Left renal pelvis (tissue), 4 donors: ENCODE results near the gene STARD3NL. TPM values are rescaled to one million over a fixed set of nuclear protein-coding genes. Genes with fewer than 3 reads are reported as not detected.
"Not testable (repeated sequence)": the region's sequence is repeated elsewhere in the genome, so short reads cannot be mapped to it uniquely, and the experiment has no call there.

ENCODE experiments used
- DNase-seq, 4 donors: peaks; one replicate each; pipeline ENCODE4 v3.0.0-alpha.2; 2013; ENCODE audit warnings: low read depth in 4 of 4, low spot score in 3 of 4
- polyA plus RNA-seq, 4 donors: library from polyadenylated mRNA; unstranded; fragments of 120-200 nt; gene quantifications; one replicate each; pipeline ENCODE4 v1.2.1, GENCODE V29; 2013; ENCODE audit not compliant: insufficient read length in 4 of 4

Gene STARD3NL
- polyA plus RNA-seq, 4 donors: 43.0 to 79.2 (median 64.8) TPM

- DNase-seq: no peak
Observed at GRCh38 chr7:38217672-38218071, 39.6 kb downstream of the STARD3NL start.

- no peak for DNase-seq
Observed at GRCh38 chr7:38220452-38220851, 42.4 kb downstream of the STARD3NL start.

- DNase-seq: peak; percentile 22 to 42 (median 34)
Observed at GRCh38 chr7:38222481-38223096, 44.5 kb downstream of the STARD3NL start.

GRCh38 chr7:38223306-38223705 is 45.3 kb downstream of the STARD3NL start:
- no peak for DNase-seq

- no peak for DNase-seq
Observed at GRCh38 chr7:38224392-38224791, 46.3 kb downstream of the STARD3NL start.

GRCh38 chr7:38229386-38229785 is 51.3 kb downstream of the STARD3NL start:
- DNase-seq: no peak

GRCh38 chr7:38229884-38230642 is 52.0 kb downstream of the STARD3NL start:
- no peak for DNase-seq

- no peak for DNase-seq
Observed at GRCh38 chr7:38232502-38233366, 54.7 kb downstream of the STARD3NL start.

GRCh38 chr7:38234759-38235158 is 56.7 kb downstream of the STARD3NL start:
- not testable (repeated sequence) for DNase-seq

- no peak for DNase-seq
Observed at GRCh38 chr7:38235606-38236005, 57.6 kb downstream of the STARD3NL start.

GRCh38 chr7:38239129-38239528 is 61.1 kb downstream of the STARD3NL start:
- DNase-seq: not testable (repeated sequence)

GRCh38 chr7:38241071-38241470 is 63.0 kb downstream of the STARD3NL start:
- DNase-seq: no peak

- DNase-seq: no peak
Observed at GRCh38 chr7:38242814-38243213, 64.8 kb downstream of the STARD3NL start.

GRCh38 chr7:38243345-38243744 is 65.3 kb downstream of the STARD3NL start:
- not testable (repeated sequence) for DNase-seq

- DNase-seq: no peak
Observed at GRCh38 chr7:38244516-38244915, 66.5 kb downstream of the STARD3NL start.

GRCh38 chr7:38245409-38245977 is 67.4 kb downstream of the STARD3NL start:
- no peak for DNase-seq

- no peak for DNase-seq
Observed at GRCh38 chr7:38248069-38248567, 70.1 kb downstream of the STARD3NL start.

- DNase-seq: not testable (repeated sequence)
Observed at GRCh38 chr7:38249849-38250248, 71.8 kb downstream of the STARD3NL start.

GRCh38 chr7:38257350-38257677 is 79.3 kb downstream of the STARD3NL start:
- DNase-seq: no peak

GRCh38 chr7:38259157-38259556 is 81.1 kb downstream of the STARD3NL start:
- DNase-seq: not testable (repeated sequence)

GRCh38 chr7:38261601-38262000 is 83.6 kb downstream of the STARD3NL start:
- not testable (repeated sequence) for DNase-seq
